SW480 (cell line): ENCODE results near the gene KIF26A.

Experiments used
- DNase-seq: peaks from one replicate; pipeline ENCODE4 v3.0.0-alpha.2; 2016; ENCODE audit warnings: low spot score

The KIF26A gene

GRCh38 chr14:104138098-104138717 is at the start of gene KIF26A:
Gene KIF26A, plus strand, starts transcription at chr14:104138587. Its CDS starts 136 bp downstream, at chr14:104138723.
- DNase-seq = peak; percentile 48

GRCh38 chr14:104090071-104090748 is 48.2 kb upstream of the KIF26A start:
- DNase-seq = no peak

- DNase-seq = no peak
Observed at GRCh38 chr14:104091061-104091926, 47.1 kb upstream of the KIF26A start.

- no peak for DNase-seq
Observed at GRCh38 chr14:104091927-104092771, 46.2 kb upstream of the KIF26A start.

- no peak for DNase-seq
Observed at GRCh38 chr14:104092931-104093365, 45.4 kb upstream of the KIF26A start.

GRCh38 chr14:104093366-104094055 is 44.9 kb upstream of the KIF26A start:
- DNase-seq = peak; percentile 57

GRCh38 chr14:104094056-104094708 is 44.2 kb upstream of the KIF26A start:
- no peak for DNase-seq

GRCh38 chr14:104094709-104095425 is 43.5 kb upstream of the KIF26A start:
- DNase-seq = peak; percentile 47

- no peak for DNase-seq
Observed at GRCh38 chr14:104095426-104096310, 42.7 kb upstream of the KIF26A start.

GRCh38 chr14:104096318-104096717 is 42.1 kb upstream of the KIF26A start:
- no peak for DNase-seq

GRCh38 chr14:104096751-104097700 is 41.4 kb upstream of the KIF26A start:
- DNase-seq = no peak

GRCh38 chr14:104098272-104099095 is 39.9 kb upstream of the KIF26A start:
- DNase-seq = no peak

GRCh38 chr14:104099096-104100041 is 39.0 kb upstream of the KIF26A start:
- DNase-seq = no peak

- no peak for DNase-seq
Observed at GRCh38 chr14:104100171-104101085, 38.0 kb upstream of the KIF26A start.
